K562 (cell line): ENCODE measurements around the gene MPIG6B. TPM values are rescaled to one million over a fixed set of nuclear protein-coding genes. Genes with fewer than 3 reads are reported as not detected.

Source experiments
- ATAC-seq: fragments of 200-7000 bp; cut with Tn5 transposase; 3 replicates; pipeline ENCODE4 v1.9.1; 2020; ENCODE audit warnings: moderate library complexity
- BruUV-seq: library from RNA; stranded (reverse); fragments of 400-500 nt; replicated peaks from 2 replicates; lab custom pipeline; 2021; lab: Mats Ljungman, UMichigan
- CTCF ChIA-PET: fragments of 300-600 bp; formaldehyde crosslinking; extraction: SDS; loops from one replicate; lab custom pipeline; 2021; ENCODE audit warnings: low intra/inter-chr PET ratio; lab: Yijun Ruan, JAX
- POLR2A ChIA-PET: fragments of 300-600, 350-650 bp; sonication (Branson Sonifier 250); formaldehyde crosslinking; extraction: SDS; loops from one replicate; lab custom pipeline; 2021; ENCODE audit warnings: antibody characterized with exemption, inconsistent platforms; lab: Yijun Ruan, JAX
- DNase-seq, 4 experiments: peaks; one replicate each; pipeline versions ENCODE4 v3.0.0 to v3.0.0-alpha.2; 2011 to 2018; ENCODE audit warnings: low spot score in 3 of 4, mixed read lengths in 3 of 4; ENCODE audit errors: extremely low read depth in 1 of 4
- FAIRE-seq: peaks from 2 replicates; lab custom pipeline; 2011; peaks lifted over from hg19 to GRCh38; lab: Jason Lieb, UNC
- H2AFZ ChIP-seq: 2 replicates; pipeline ENCODE4 v1.6.0; 2011; ENCODE audit warnings: low read depth, low read length, control low read depth, inconsistent platforms
- H3K27ac ChIP-seq: fragments of 200-600 bp; 3 replicates; pipeline ENCODE4 v1.8.0; 2011; ENCODE audit warnings: low read depth, mild to moderate bottlenecking, control low read depth, inconsistent platforms, low read length, moderate library complexity, mixed read lengths; ENCODE audit errors: extremely low read depth
- H3K27me3 ChIP-seq, 2 experiments: fragments of 300-600 bp in 1 of 2; 2 replicates in 1 of 2; 3 replicates in 1 of 2; pipeline versions ENCODE4 v1.6.0 to v1.8.0; 2011; ENCODE audit warnings: inconsistent platforms in 2 of 2, low read length in 2 of 2, mild to moderate bottlenecking in 1 of 2, mixed read lengths in 1 of 2, moderate library complexity in 1 of 2; ENCODE audit not compliant: control insufficient read depth in 2 of 2, insufficient read depth in 2 of 2
- H3K36me3 ChIP-seq: fragments of 300-600 bp; 3 replicates; pipeline ENCODE4 v1.8.0; 2011; ENCODE audit warnings: mild to moderate bottlenecking, low read length, inconsistent platforms; ENCODE audit not compliant: control insufficient read depth, insufficient read depth
- H3K4me1 ChIP-seq, 2 experiments: fragments of 200-600 bp in 1 of 2; replicated peaks in 1 of 2; 2 replicates in 1 of 2; 3 replicates in 1 of 2; pipeline versions ENCODE4 v1.5.1 to v1.8.0; 2011; ENCODE audit warnings: inconsistent platforms in 2 of 2, low read length in 2 of 2, mild to moderate bottlenecking in 1 of 2, mixed read lengths in 1 of 2, moderate library complexity in 1 of 2; ENCODE audit not compliant: control insufficient read depth in 2 of 2, insufficient read depth in 2 of 2
- H3K4me2 ChIP-seq: 2 replicates; pipeline ENCODE4 v1.6.1; 2011; ENCODE audit warnings: low read length, control low read depth, inconsistent platforms, mixed read lengths; ENCODE audit not compliant: insufficient read depth
- H3K4me3 ChIP-seq: fragments of 200-600 bp; sonication (generic), shearing (Covaris generic); 2 replicates; pipeline ENCODE4 v1.5.1; 2016; ENCODE audit warnings: control low read depth, inconsistent platforms
- H3K79me2 ChIP-seq: fragments of 200-600 bp; 3 replicates; pipeline ENCODE4 v1.8.0; 2011; ENCODE audit warnings: low read length, inconsistent platforms; ENCODE audit not compliant: control insufficient read depth, insufficient read depth
- H3K9ac ChIP-seq, 2 experiments: 2 replicates each; pipeline versions ENCODE4 v1.6.0 to v1.6.1; 2011; ENCODE audit warnings: low read depth in 2 of 2, low read length in 2 of 2, control low read depth in 1 of 2, inconsistent platforms in 1 of 2, mild to moderate bottlenecking in 1 of 2, mixed read lengths in 1 of 2; ENCODE audit not compliant: insufficient read depth in 1 of 2
- H3K9me1 ChIP-seq: one replicate; pipeline ENCODE4 v1.6.0; 2011; ENCODE audit warnings: inconsistent platforms, mild to moderate bottlenecking, low read length, moderate library complexity; ENCODE audit not compliant: control insufficient read depth, insufficient read depth
- H3K9me3 ChIP-seq: replicated peaks from 2 replicates; pipeline ENCODE4 v1.5.1; 2011; ENCODE audit warnings: low read depth, low read length, inconsistent platforms; ENCODE audit not compliant: control insufficient read depth, insufficient read depth
- H4K20me1 ChIP-seq: replicated peaks from 2 replicates; pipeline ENCODE4 v1.6.1; 2011; ENCODE audit warnings: low read length, inconsistent platforms, mixed read lengths; ENCODE audit not compliant: control insufficient read depth, insufficient read depth
- MTA3 ChIP-seq: fragments of 450-650 bp; formaldehyde crosslinking; IDR thresholded peaks from 2 replicates; pipeline ENCODE4 v1.6.1; 2017; ENCODE audit warnings: mild to moderate bottlenecking, borderline replicate concordance
- NR1H2 ChIP-seq: sonication (generic); formaldehyde crosslinking; IDR thresholded peaks from 2 replicates; pipeline ENCODE4 v1.4.0; 2020; ENCODE audit warnings: mild to moderate bottlenecking, missing genetic modification reagents
- POLR2G ChIP-seq: fragments of 200-400 bp; formaldehyde crosslinking; IDR thresholded peaks from 2 replicates; pipeline ENCODE4 v1.6.1; 2017; ENCODE audit warnings: low read depth, mild to moderate bottlenecking, antibody characterized with exemption, low read length, moderate library complexity
- WGBS: fragments of 100-300 bp; shearing (Covaris generic); methylation state at CpG from one replicate; pipeline ENCODE4 v1.1.6; 2016; ENCODE audit warnings: low coverage, mixed read lengths; ENCODE audit not compliant: insufficient coverage; ENCODE audit errors: missing lambda C conversion rate; 5-methylcytosine and 5-hydroxymethylcytosine counted together
- in situ Hi-C: fragments of 300-500 bp; cut with MboI; formaldehyde crosslinking; loops from 4 replicates; pipeline ENCODE4 v1.15.0; 2018; ENCODE audit warnings: inconsistent platforms, mixed read lengths
- intact Hi-C: fragments of 100-400 bp; cut with micrococcal nuclease; formaldehyde crosslinking; loops from 2 replicates; pipeline ENCODE4 v1.14.2; 2022
- polyA plus RNA-seq, 8 experiments: library from polyadenylated mRNA; depleted of rRNA in 4 of 8; stranded (reverse) in 5 of 8; unstranded in 3 of 8; fragments of >200 nt; fragmentation: Nextera tagmentation in 2 of 8; fragmentation: Illumina TruSeq in 1 of 8; extraction: Ambion mirVana in 2 of 8; extraction: Trizol in 1 of 8; gene quantifications; 2 replicates each; pipeline versions ENCODE4 v1.2.1 to v1.2.3, GENCODE V29; 2011 to 2014; ENCODE audit warnings: inconsistent platforms in 1 of 8, missing spikeins in 1 of 8
- total RNA-seq, 7 experiments: library from RNA; depleted of rRNA in 6 of 7; stranded (reverse); fragments of >200 nt in 6 of 7; fragmentation: Illumina TruSeq in 2 of 7; extraction: Trizol in 2 of 7; gene quantifications; 2 replicates each; pipeline versions ENCODE4 v1.2.1 to v1.2.3, GENCODE V29; 2011 to 2021; ENCODE audit warnings: low replicate concordance in 1 of 7
- TF ChIP-seq, protein P1 (sequence below): sonication (generic); formaldehyde crosslinking; IDR thresholded peaks from 2 replicates; pipeline ENCODE4 v1.8.1; 2023; ENCODE audit warnings: mild to moderate bottlenecking, missing genetic modification reagents
- TF ChIP-seq, protein P2 (sequence below), 2 experiments: fragments of 450-650 bp; formaldehyde crosslinking in 1 of 2; IDR thresholded peaks; 2 replicates each; pipeline versions ENCODE4 v1.4.0 to v1.6.1; 2014 to 2020; ENCODE audit warnings: mild to moderate bottlenecking in 2 of 2, borderline replicate concordance in 1 of 2, low read depth in 1 of 2
- TF ChIP-seq, protein P3 (sequence below): fragments of 450-650 bp; IDR thresholded peaks from 2 replicates; pipeline ENCODE4 v1.6.1; 2016; ENCODE audit warnings: antibody characterized with exemption

Gene MPIG6B
- total and polyA plus RNA-seq, 9 of the 15 experiments (the other 6 are each of a cell fraction or from before 2014, with no cell fraction given) = 0.11 to 1.2 (median 0.28) TPM; not detected in 1

DNA sequence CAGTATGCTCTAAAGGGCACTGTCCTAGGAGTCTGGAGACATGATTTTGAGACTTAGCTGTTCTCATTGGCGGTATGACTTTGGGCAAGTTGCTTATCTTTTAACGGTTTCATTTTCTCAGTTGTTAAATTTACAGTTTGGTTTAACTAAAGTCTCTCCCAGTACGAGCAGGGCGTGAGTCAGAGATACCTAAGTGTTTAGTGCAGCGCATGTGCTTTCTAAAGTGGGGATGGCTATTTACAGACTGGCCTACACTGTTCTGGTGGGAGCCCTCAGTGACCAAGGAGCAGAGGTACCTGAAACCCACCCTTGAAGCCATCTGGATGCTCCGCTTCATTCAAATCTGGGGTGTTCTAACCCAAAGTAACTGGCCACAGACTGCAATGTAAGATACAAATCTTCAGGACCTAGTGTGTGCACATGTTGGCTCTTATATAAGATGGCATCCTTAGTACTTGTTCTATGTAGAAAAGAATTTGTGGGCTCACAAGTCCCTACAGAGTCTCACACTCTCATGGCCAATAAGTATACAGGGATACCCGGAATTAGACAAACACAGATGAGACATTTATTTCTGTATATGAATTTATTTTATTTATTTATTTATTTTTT is 27.3 kb downstream of the MPIG6B start (continued):
- TF ChIP-seq, protein P1, sequence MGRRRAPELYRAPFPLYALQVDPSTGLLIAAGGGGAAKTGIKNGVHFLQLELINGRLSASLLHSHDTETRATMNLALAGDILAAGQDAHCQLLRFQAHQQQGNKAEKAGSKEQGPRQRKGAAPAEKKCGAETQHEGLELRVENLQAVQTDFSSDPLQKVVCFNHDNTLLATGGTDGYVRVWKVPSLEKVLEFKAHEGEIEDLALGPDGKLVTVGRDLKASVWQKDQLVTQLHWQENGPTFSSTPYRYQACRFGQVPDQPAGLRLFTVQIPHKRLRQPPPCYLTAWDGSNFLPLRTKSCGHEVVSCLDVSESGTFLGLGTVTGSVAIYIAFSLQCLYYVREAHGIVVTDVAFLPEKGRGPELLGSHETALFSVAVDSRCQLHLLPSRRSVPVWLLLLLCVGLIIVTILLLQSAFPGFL = no peak

DNA sequence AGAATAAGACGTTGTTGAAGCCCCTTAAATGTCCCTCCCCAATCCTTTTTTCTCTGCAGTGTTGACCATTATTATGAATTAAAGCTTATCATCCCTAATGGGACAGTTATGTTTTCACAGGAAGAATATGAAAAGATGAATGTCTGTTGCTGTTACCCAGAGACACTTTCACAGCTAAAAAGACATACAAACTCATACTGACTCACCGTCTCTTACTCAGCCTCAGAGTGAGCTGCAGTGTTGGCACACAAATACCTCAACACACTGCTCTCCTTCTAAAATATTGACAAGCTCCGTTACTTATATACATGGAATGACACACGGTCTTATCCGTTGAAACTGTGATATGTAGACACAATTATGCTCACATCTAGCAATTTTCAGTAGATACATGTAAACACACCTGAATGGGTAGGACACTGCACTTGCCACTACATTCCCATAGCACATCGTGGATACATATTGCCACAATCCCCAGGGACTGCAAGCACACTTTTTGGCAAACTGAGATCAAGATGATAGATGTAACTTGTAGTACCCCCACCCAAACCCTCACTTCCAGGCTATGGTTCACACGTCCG is 29.7 kb downstream of the MPIG6B start:
- Histone ChIP-seq H3K4me3 (no peak overlapping the region), H3K27ac (0 out of 3 replicates have a peak overlapping the region, but pooled peaks have one; percentile 0), H4K20me1 (no peaks in the 10 kb centered on the region), H3K9me3 (no peaks in the 10 kb centered on the region), H3K27me3 (no peaks in the 10 kb centered on the region), H3K4me1 (peaks cover 5 to 15% of the 10 kb centered on the region in 2 experiments), H3K9ac (peak overlapping the region in 1 of 2 experiments; percentile 69; a peak in 2 of 4 replicates), H3K9me1 (peaks cover 4% of the 10 kb centered on the region), H3K4me2 (no peak overlapping the region), H3K79me2 (no peaks in the 10 kb centered on the region), H2AFZ (no peak overlapping the region), H3K36me3 (peaks cover 19% of the 10 kb centered on the region)
- ATAC-seq (peak; percentile 8), FAIRE-seq (no peak), DNase-seq (no peak)
- ChIA-PET CTCF (no interaction called here), POLR2A (interaction anchor here (0.5 to 7.7 kb wide), 12 partner anchors 8 to 99 kb away, joined by 3 to 108 read pairs (median 4); partner anchors contain the start of genes ABHD16A, CLIC1, GPANK1 and MSH5)
- intact Hi-C loops (no loop called here), in situ Hi-C loops (no loop called here)
- BruUV-seq = no TSS peak
- 61% methylated on average over 8 of the region's 8 CpGs for WGBS
- TF ChIP-seq POLR2G (peak; percentile 7; the same call in 1 of the 2 replicates), MTA3 (0 out of 2 replicates have a peak, but pooled peaks have one; percentile 21), NR1H2 (CRISPR knock-in tag) (0 out of 2 replicates have a peak, but pooled peaks have one; percentile 35)
- TF ChIP-seq, protein P2, sequence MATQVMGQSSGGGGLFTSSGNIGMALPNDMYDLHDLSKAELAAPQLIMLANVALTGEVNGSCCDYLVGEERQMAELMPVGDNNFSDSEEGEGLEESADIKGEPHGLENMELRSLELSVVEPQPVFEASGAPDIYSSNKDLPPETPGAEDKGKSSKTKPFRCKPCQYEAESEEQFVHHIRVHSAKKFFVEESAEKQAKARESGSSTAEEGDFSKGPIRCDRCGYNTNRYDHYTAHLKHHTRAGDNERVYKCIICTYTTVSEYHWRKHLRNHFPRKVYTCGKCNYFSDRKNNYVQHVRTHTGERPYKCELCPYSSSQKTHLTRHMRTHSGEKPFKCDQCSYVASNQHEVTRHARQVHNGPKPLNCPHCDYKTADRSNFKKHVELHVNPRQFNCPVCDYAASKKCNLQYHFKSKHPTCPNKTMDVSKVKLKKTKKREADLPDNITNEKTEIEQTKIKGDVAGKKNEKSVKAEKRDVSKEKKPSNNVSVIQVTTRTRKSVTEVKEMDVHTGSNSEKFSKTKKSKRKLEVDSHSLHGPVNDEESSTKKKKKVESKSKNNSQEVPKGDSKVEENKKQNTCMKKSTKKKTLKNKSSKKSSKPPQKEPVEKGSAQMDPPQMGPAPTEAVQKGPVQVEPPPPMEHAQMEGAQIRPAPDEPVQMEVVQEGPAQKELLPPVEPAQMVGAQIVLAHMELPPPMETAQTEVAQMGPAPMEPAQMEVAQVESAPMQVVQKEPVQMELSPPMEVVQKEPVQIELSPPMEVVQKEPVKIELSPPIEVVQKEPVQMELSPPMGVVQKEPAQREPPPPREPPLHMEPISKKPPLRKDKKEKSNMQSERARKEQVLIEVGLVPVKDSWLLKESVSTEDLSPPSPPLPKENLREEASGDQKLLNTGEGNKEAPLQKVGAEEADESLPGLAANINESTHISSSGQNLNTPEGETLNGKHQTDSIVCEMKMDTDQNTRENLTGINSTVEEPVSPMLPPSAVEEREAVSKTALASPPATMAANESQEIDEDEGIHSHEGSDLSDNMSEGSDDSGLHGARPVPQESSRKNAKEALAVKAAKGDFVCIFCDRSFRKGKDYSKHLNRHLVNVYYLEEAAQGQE (IDR thresholded peaks at IDR 0.05; ENCODE audit: borderline replicate concordance) = no peak
- TF ChIP-seq, protein P2 (CRISPR knock-in tag; IDR thresholded peaks at IDR 0.05; ENCODE audit: low read depth) = no peak
- TF ChIP-seq, protein P3, sequence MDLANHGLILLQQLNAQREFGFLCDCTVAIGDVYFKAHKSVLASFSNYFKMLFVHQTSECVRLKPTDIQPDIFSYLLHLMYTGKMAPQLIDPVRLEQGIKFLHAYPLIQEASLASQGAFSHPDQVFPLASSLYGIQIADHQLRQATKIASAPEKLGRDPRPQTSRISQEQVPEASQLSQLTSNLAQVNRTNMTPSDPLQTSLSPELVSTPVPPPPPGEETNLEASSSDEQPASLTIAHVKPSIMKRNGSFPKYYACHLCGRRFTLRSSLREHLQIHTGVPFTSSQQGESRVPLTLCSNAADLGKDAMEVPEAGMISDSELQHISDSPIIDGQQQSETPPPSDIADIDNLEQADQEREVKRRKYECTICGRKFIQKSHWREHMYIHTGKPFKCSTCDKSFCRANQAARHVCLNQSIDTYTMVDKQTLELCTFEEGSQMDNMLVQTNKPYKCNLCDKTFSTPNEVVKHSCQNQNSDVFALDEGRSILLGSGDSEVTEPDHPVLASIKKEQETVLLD = no peak
